ENCODE measurements around the gene FAM107B. TPM values are rescaled to one million over a fixed set of nuclear protein-coding genes. Genes with fewer than 3 reads are reported as not detected.

The FAM107B gene
- total RNA-seq, 1 experiment from 2014 or later, result 18.2 TPM

DNA sequence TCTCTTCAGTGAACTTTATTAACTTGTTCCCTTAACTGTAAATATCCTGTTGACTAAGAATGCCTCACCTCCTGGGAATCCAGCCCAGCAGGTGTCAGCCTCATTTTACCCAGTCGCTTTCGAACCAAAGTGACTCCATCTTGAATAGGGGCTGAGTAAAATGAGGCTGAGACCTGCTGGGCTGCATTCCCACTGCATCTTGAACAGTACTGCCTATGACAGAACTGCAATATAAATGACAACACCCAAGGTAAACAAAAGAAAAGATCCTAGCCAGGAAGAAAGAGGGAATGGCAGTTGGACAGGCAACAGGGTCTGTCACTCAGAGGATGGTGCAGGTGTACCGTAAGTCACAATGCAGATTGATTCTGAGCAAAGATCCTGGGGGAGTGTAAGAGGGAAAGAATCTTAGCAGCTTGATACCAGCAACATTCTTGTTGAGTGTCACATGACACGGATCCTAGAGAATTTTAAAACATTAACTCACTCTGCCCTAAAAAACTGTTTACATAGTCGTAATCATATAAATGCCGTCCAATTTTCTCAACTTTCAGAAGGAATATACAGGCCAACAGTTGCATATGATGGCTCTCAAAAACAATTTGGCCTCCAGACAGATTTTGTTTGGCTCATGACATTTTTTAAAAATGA lies 4.4 kb upstream of the FAM107B start:
- peak; percentile 14 for DNase-seq (ENCODE audit: low spot score)

DNA sequence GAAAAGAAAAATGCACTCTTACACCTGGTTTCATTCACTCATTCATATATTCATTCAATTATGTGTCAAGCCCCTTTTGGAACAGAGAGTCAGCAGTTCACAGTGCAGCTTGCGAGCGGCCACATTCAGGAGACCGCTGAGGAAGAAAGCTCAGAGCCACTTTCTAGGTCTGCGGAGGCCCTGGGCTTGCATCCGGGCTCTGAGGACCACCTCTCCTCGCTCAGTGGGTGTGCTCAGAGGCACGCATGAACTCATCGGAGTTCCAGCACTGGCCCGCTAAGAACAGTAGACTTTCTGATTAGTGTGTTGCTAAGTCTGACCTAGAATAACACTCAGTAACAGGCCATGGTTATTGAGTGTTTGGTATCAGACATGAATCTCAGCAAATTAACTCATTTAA lies 1.8 kb upstream of the FAM107B start:
- DNase-seq (ENCODE audit: low spot score), result no peak

DNA sequence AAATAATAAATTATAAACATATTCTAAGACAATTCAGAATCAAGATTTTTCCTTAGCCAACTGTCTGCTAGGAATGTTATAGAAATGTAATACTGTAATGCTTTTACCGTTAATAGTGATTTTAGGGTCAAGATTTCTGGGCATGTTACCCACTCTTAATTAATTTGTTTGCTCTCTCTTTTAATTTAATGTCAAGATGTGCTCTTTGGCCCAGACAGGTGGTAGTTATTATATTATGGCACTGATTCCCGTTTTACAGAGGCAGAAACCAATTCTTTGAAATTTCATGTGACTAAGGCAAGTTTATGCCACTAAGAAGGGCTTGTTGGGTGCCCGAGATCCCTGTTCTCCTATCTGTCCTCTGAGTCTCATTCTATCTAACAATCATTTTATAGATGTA lies 959 bp upstream of the FAM107B start:
- DNase-seq (ENCODE audit: low spot score), result no peak

DNA sequence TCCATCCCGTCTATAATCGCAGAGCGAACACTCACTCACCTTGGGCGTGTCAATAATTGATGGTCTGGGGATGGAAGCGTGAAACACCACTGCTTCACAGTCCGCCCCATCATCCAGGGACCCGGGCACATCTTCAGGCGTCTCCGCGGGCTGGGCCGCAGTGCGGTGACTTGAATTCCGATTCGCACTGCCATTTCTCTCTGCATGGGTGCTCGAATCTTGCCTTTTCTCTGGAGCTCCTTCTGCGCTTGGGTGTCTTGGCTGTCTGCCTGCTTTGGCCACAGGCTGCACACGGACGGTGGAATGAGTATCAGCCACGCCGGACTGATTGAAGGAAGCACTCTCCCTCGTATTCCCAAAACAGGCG lies 500 bp downstream of the FAM107B start:
- DNase-seq (ENCODE audit: low spot score), result no peak

DNA sequence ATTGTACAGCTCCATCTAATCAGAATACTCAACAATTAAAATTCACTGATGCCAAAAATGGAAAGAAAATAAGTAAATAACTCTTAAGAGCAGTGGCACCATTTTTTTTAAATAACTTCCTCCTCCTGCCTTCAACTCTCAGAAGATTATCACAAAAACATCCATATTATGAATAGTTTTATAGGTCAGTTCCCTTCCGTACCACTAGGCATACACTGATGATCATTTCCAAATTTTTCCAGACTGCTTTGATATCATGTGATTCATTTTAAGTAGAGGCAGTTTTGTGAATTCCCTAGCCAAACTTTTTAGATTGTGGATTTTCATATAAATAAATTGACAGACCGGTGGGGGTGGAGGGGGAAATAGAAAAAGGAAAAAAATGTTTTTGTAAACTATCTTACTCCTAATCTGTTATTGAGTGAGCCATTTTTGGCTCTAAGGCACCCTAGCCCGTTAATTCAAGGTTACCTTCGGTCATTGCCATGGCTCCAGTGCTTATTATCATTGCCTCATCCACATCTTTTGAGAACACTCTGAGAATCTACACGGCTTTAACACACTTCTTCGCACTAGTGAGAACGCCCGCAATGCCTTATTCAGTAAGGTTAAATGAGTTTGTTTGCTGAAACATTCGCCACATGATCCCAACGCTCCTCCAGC lies 1.0 kb downstream of the FAM107B start:
- DNase-seq (ENCODE audit: low spot score), result no peak

DNA sequence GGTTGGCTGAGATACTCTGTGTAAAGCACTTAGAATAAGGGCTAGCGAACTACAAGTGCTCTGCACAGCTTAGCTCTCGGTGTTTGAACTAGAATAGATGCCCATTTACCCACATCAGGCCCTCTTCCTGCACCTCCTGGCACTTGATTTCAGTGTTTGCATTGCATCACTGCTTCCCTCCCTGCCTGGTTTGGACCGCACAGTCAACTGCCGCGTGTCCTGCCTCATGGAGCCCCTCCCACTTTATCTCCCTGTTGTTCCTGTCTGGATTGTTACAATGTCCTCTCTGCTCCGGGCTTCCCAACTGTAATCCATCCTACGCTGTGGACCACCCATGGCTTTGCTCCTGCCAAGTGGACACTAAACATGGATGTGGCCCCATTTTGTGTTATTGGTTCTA lies 2.3 kb downstream of the FAM107B start:
- no peak for DNase-seq (ENCODE audit: low spot score)

DNA sequence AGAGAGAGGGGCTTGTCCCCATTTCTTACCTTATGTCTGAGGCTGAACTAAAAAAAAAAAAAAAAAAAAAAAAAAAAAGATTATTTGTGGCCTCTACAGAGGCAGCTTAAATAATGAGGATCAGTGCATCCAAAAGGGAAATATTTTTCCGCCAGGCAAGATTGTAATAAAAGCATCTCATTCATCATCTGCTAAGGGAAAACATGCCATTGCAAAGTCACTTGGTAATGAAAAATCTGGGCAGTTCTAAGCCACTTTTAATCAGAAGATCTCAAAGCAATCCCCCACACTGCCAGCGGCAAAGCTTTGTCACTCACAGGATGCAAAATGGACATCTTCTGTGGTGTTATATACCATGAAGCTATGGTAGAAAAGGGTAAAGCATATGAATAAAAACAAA lies 3.8 kb downstream of the FAM107B start:
- DNase-seq (ENCODE audit: low spot score), result no peak

DNA sequence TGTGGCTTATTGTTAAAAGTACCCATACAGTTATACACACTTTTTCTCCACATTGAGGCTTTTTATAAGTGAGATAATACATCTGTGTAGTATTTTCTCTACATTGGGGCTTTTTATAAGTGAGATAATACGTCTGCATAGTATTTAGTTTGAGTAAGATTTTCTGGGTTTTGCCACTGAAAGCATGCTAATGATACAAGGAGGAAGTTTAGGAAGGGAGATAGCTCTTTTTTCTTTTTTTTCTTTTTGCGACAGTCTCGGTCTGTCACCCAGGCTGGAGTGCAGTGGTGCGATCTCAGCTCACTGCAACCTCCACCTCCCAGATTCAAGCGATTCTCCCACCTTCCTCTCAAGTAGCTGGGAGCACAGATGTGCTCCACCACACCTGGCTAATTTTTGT lies 13.3 kb downstream of the FAM107B start:
- no peak for DNase-seq (ENCODE audit: low spot score)

DNA sequence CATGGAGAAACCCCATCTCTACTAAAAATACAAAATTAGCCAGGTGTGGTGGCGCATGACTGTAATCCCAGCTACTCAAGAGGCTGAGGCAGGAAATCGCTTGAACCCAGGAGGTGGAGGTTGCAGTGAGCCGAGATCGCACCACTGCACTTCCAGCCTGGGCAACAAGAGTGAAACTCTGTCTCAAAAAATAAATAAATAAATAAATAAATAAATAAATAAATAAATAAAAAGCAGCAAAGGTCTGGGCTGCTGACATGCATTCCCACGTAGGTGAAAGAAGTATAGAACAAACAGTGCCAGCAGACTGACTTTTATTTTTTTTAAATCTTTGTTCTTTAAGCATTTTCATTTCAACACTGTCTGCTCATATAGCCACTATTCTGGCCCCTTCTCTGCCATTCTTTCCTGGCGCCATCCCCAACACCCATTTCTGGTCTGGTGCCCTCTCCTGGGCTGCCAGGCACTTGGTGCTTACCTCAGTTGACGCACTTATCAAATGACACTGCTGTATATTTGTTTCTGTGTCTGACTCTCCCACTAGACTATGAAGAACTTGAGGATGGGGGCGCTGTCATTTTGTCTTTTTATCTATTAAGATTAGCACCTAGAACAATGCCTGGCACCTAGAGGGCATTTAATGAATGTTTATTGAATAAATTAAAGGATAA lies 15.6 kb downstream of the FAM107B start:
- no peak for DNase-seq (ENCODE audit: low spot score)

DNA sequence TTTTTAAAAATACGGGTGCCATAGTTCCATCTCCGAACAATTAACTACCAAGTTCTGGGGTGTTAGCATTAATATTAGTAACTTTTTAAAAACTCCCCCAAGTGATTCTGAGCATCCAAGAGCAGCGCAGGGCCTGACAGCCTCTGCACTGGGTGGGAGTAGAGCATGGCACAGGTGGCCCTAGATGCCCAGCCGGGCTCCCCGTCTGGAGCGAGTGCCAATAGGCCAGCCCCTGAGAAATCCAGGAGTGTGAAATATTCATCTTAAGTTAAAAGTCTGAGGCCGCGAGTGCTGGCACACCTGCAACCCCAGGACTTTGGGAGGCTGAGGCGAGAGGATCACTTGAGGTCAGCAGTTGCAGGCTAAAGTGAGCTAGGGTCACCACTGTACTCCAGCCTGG lies 16.2 kb downstream of the FAM107B start:
- DNase-seq (ENCODE audit: low spot score), result no peak

DNA sequence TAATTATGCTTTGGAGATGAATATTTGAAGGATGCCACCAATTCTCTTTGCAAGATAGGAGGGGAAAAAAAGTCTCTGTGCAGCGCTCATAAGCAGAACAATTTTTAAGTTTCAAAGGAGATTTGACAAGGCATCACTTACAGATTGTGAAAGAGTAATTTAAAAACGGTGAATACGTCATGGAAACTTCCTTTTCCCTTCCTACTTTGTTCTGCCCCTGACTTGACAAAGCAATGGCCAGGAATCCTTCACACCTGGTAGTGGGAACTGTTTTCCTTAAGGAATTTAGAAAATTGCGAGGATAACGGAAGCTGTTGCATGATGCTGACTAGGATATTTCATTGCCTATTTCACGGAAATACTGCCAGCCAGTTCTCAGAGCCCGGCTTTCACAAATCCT lies 16.7 kb downstream of the FAM107B start:
- DNase-seq (ENCODE audit: low spot score), result no peak

DNA sequence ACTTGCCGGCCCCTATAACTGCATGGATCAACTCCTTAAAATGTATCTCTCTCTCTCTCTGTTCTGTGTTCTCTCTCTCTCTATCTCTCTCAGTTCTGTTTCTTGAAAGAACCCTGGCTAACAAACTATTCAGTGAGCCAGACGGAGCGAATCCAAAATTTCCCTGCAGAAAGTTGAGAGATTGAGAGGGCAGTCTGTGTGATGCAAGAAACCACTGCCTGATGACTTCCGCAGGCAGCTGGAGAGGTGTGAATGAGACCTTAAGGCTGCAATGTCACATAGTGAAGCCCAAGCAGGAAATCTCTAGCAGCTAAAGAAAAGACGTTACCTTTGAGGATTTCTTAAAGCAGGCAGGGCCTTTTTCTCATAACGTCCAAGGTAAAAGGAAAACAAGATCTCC lies 17.3 kb downstream of the FAM107B start:
- DNase-seq (ENCODE audit: low spot score), result no peak

DNA sequence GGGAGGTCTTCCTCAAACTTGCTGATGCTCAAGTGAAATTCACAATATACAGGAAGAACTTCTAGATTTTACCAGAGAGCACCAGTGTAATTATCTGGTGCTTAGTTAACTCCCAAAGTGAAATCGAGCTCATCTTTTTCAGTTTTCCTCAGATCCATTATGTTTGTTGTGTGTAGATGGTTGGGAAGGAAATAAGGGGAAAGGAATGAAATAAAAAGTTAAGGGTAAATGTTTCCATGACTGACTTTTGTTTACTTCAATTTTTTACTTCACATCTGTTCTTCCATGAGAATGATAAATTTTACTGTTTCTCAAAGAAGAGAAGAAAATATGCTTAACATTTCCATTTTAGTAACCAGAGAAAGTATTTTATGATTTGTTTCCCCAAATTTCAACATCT lies 21.3 kb downstream of the FAM107B start:
- DNase-seq (ENCODE audit: low spot score), result no peak

DNA sequence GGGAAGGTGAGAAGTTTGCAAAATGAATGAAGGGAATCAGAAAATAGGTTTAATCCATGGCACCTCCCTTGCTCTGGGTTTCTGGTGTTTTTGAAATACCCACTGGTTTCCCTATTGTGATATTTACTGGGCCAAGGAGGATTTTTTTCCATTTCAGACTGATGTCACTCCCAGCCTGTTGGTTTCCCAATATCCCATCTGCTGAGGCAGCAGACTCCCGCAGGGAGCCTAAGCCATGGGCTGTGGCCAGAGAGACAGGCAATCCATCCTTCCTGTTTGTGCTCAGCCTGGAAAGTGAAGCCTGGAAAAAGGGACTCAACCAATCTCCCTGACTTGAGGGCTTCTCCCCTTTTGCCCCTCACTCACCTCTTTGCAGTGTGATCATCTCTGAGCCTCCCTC lies 22.8 kb downstream of the FAM107B start:
- DNase-seq (ENCODE audit: low spot score), result no peak

DNA sequence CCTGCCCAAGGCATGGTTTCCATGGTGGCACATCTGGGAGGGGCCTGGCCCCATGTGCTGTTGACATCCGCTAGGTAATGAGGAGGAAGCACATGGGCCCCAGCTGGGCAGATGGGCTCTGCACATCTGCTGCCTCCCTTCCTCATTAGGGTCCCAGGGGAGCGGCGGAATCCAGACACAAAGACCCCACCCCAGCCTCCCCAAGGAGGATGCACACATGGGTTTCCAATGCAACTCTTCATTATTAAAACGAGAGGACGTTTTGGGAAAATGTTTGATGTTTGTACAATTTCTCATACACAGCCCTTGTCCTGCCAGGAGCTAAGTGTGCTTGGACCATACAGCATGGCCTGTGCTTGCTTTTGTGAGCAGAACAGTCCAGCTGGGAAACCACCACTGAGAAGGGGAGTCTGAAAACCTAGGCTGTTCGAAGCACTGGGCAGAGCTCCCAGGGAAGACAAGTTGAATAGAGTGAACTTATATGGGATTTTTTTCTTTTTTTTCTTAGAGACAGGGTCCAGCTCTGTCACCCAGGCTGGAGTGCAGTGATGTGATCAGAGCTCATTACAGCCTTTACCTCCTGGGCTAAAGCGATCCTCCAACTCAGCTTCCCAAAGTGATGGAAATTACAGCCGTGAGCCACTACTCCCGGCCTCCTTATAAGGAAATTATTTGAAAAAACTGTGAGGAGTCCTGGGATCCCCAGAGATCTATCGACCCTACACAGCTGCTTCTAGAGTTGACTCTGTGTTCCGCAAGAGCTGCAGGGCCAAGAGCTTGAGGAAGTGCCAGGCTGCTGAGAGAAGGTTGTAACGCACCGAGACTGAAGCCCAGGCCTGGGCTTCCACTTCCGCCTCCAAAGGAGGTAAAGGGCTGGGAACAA lies 23.4 kb downstream of the FAM107B start:
- DNase-seq (ENCODE audit: low spot score), result no peak

DNA sequence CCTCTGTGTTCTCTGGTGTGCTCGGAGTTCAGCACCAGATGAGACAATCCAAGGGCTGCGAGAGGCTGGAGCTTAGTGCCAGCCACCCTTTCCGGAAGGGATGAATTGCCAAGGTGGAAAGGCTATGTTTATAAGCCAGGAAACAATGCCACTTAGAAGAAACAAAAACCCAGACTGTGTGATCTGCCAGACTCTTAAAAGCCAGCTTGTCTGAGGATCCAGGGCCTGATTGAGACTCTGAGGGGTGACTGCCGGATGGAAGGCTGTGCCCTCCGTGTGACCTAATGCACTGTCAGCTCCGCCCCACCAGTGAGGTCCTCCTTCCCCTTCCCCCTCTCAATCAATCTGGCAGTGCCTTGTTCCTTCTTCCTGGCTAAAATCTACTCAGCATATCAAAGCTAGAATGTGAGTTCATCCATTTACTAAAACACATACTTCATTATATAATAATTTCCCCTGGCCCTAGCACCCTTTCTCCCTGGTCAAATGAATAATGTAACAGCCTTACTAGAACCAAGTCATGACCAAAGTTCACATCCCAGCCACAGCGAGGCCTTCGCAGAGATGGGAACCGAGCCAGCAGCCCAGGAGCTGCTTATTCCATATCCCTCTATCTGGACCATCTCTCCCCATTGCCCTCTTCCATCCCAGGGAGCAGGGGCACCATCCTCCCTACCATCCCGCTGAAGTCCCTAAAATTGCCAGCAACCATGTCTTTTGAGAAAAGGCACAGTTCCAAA lies 25.5 kb downstream of the FAM107B start:
- no peak for DNase-seq (ENCODE audit: low spot score)

DNA sequence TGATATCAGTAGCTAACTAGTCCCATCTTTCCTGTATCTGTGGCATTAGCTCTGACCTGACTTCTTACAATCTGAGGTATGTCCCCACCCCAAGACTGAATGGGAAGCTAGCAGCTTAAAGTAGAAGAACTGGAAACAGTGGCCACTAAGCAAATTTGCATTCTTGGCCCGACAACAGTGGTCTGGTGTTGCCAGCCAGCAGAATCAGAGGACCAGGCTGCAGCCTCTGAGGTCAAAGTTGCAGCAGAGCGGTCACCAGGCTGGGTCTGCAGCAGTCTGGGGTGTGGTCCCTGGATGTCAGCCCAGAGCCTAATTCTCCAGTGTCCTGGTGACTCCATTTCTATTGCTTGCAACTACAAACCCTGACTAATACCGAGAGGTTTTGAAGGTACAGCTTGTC lies 26.3 kb downstream of the FAM107B start:
- DNase-seq (ENCODE audit: low spot score), result no peak

DNA sequence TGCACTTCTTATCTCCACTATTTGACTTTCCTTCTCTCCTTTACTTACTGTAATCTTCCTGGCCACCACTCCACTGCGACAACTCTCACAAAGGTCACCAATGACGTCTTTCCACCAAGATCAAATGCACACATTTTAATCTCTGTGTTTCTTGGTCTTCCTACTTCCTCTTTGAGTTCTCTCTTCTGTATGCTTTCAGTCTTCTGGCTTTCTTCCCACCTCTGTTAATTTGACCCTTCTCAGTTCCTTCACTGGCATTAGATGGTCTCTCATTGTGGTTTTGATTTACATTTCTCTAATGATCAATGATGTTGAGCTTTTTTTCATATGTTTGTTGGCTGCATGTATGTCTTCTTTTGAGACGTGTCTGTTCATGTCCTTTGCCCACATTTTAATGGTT lies 31.9 kb downstream of the FAM107B start:
- DNase-seq (ENCODE audit: low spot score), result no peak

DNA sequence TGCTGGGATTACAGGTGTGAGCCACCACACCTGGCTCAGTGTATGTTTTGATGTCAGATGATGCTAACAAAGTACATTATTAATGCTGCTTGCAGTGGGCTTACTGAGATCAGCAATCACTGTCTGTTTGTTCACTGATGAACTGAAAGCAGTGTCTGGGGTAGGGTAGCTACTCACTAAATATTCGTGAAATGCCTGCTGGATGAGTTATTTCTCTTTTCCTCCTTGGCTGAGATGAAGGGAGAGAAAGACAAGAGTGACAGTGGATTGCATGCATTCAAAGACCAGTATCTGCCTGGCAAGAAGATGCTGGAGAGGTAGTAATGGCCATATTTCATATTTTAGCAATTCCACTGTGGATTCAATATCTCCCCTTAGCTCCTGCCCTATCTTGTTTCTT lies 32.3 kb downstream of the FAM107B start:
- no peak for DNase-seq (ENCODE audit: low spot score)

DNA sequence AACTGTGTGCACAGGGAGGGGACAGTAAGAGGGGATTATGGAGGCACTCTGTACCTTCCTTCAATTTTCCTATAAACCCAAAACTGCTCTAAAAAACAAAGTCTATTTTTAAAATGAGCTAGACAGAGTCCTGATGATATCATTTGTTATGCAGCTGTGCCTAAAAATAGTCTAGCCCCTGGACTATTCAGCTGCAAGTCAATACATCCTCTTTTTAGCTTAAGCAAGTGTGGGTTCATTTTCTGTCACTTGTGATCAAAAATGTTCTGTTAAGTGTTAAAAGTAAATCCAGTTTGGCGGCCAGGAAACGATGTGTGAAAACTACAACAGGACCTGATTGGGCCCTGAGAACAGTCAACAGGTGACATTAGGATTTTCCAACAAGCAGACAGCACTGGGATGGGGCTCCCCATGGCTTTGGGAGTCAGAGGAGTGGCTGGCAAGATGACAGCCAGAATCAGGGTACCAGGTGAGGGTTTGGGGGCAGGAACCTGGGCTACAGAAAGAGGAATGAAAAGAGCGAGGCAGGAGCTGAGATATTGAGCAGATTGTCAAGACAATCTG lies 33.9 kb downstream of the FAM107B start:
- DNase-seq (ENCODE audit: low spot score), result no peak

DNA sequence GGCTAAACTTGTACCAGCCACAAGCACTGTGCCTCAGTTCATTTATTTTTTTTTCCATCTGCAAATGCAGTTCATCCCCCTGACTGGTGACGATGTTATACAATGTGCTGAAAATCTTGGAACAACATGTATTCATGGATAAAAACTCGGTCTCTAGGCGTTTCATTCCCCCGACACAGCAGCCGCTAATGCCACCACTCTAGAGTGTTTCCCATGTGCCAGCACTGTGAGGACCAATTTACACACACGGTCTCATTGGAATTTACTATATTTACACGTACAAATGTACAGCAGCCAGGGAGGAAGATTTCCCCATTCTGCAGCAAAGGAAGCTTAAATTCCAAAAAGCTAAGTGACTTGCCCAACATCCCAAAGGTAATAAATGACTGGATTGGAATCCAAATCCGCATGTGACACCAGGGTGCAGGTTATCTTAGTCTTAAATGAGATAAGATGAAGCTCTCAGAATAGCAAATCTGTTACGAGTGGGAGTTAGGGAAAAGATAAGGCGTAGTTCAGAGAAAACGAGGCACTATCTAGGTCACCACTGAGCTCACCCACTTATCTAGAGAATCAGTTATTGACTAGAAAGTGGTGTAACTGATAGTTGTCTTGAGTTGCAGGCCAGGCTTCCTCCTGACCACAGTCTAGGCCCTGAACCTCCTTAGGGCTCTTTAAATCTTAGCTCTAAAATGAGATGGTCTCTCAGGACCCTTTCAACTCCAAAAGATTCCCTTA lies 36.7 kb downstream of the FAM107B start:
- DNase-seq (ENCODE audit: low spot score), result no peak

All from A172 (cell line).